ENCODE results near the gene INSR.
"Not testable (repeated sequence)": the region's sequence is repeated elsewhere in the genome, so short reads cannot be mapped to it uniquely, and the experiment has no call there.

Gene INSR

GRCh38 chr19:7311911-7312310, 17.7 kb upstream of the INSR start:
- no peaks in the 10 kb centered on the region for H3K36me3 Mint-ChIP-seq
- DNase-seq (ENCODE audit: low spot score in 2 of 2) (no peak), ATAC-seq (ENCODE audit: low read depth) (no peak)
- H3K9me3 Mint-ChIP-seq, result no peaks in the 10 kb centered on the region
- H3K4me1 Mint-ChIP-seq, result peaks cover 2% of the 10 kb centered on the region
- no peak overlapping the region for H3K27ac Mint-ChIP-seq
- H3K4me3 Mint-ChIP-seq, result no peak overlapping the region
- H3K27me3 Mint-ChIP-seq, result peaks cover 4% of the 10 kb centered on the region

- H3K27me3 Mint-ChIP-seq; H3K4me1 Mint-ChIP-seq; ATAC-seq (ENCODE audit: low read depth); H3K36me3 Mint-ChIP-seq; DNase-seq (ENCODE audit: low spot score in 2 of 2); H3K27ac Mint-ChIP-seq; H3K4me3 Mint-ChIP-seq; H3K9me3 Mint-ChIP-seq: not testable (repeated sequence)
These were observed 14.1 kb upstream of the INSR start for GRCh38 chr19:7308327-7308726.

GRCh38 chr19:7307590-7308218, 13.5 kb upstream of the INSR start:
- peaks cover 6% of the 10 kb centered on the region for H3K4me1 Mint-ChIP-seq
- DNase-seq (ENCODE audit: low spot score in 2 of 2), result no peak
- no peak overlapping the region for H3K27ac Mint-ChIP-seq
- peaks cover 7% of the 10 kb centered on the region for H3K27me3 Mint-ChIP-seq
- H3K9me3 Mint-ChIP-seq, result no peaks in the 10 kb centered on the region
- H3K36me3 Mint-ChIP-seq, result no peaks in the 10 kb centered on the region
- no peak for ATAC-seq (ENCODE audit: low read depth)
- H3K4me3 Mint-ChIP-seq, result no peak overlapping the region

- Mint-ChIP-seq H3K27me3 (peaks cover 12% of the 10 kb centered on the region), H3K27ac (no peak overlapping the region), H3K36me3 (no peaks in the 10 kb centered on the region), H3K9me3 (no peaks in the 10 kb centered on the region), H3K4me1 (peaks cover 3% of the 10 kb centered on the region), H3K4me3 (no peak overlapping the region)
- ATAC-seq (ENCODE audit: low read depth) (no peak), DNase-seq (ENCODE audit: low spot score in 2 of 2) (no peak)
These were observed 10.0 kb upstream of the INSR start for GRCh38 chr19:7304200-7304599.

- Mint-ChIP-seq H3K9me3 (no peaks in the 10 kb centered on the region), H3K4me1 (peaks cover 3% of the 10 kb centered on the region), H3K4me3 (no peak overlapping the region), H3K27me3 (peaks cover 12% of the 10 kb centered on the region), H3K27ac (no peak overlapping the region), H3K36me3 (no peaks in the 10 kb centered on the region)
- ATAC-seq (ENCODE audit: low read depth), result no peak
- DNase-seq (ENCODE audit: low spot score in 2 of 2), result no peak
These were observed 9.3 kb upstream of the INSR start for GRCh38 chr19:7303470-7303869.

- Mint-ChIP-seq H3K4me3 (no peak overlapping the region), H3K36me3 (no peaks in the 10 kb centered on the region), H3K4me1 (peaks cover 3% of the 10 kb centered on the region), H3K27ac (no peak overlapping the region), H3K9me3 (no peaks in the 10 kb centered on the region), H3K27me3 (peaks cover 12% of the 10 kb centered on the region)
- DNase-seq (ENCODE audit: low spot score in 2 of 2) (no peak), ATAC-seq (ENCODE audit: low read depth) (no peak)
These were observed 7.3 kb upstream of the INSR start for GRCh38 chr19:7301525-7301924.

GRCh38 chr19:7297742-7298141, 3.5 kb upstream of the INSR start:
- H3K9me3 Mint-ChIP-seq, result no peaks in the 10 kb centered on the region
- no peaks in the 10 kb centered on the region for H3K36me3 Mint-ChIP-seq
- H3K4me1 Mint-ChIP-seq, result peaks cover 4% of the 10 kb centered on the region
- H3K4me3 Mint-ChIP-seq, result no peak overlapping the region
- ATAC-seq (ENCODE audit: low read depth) (no peak), DNase-seq (ENCODE audit: low spot score in 2 of 2) (no peak)
- H3K27me3 Mint-ChIP-seq, result peaks cover 9% of the 10 kb centered on the region
- H3K27ac Mint-ChIP-seq, result no peak overlapping the region

GRCh38 chr19:7295912-7296536, 1.8 kb upstream of the INSR start:
- Mint-ChIP-seq H3K4me1 (peaks cover 14% of the 10 kb centered on the region), H3K9me3 (no peaks in the 10 kb centered on the region), H3K36me3 (no peaks in the 10 kb centered on the region), H3K27ac (no peak overlapping the region), H3K4me3 (peak overlapping the region; percentile 65), H3K27me3 (peaks cover 13% of the 10 kb centered on the region)
- ATAC-seq (ENCODE audit: low read depth), result no peak
- no peak for DNase-seq (ENCODE audit: low spot score in 2 of 2)

- no peak for DNase-seq (ENCODE audit: low spot score in 2 of 2)
- peak; percentile 23 for ATAC-seq (ENCODE audit: low read depth)
- peaks cover 19% of the 10 kb centered on the region for H3K4me1 Mint-ChIP-seq
- peak overlapping the region; percentile 83 for H3K4me3 Mint-ChIP-seq
- no peaks in the 10 kb centered on the region for H3K9me3 Mint-ChIP-seq
- no peaks in the 10 kb centered on the region for H3K36me3 Mint-ChIP-seq
- H3K27ac Mint-ChIP-seq, result no peak overlapping the region
- H3K27me3 Mint-ChIP-seq, result peaks cover 7% of the 10 kb centered on the region
These were observed 471 bp upstream of the INSR start for GRCh38 chr19:7294558-7295212.

GRCh38 chr19:7292950-7293761, 1.1 kb downstream of the INSR start:
- peaks cover 24% of the 10 kb centered on the region for H3K4me1 Mint-ChIP-seq
- H3K9me3 Mint-ChIP-seq, result no peaks in the 10 kb centered on the region
- H3K4me3 Mint-ChIP-seq, result peak overlapping the region; percentile 81
- DNase-seq (ENCODE audit: low spot score in 2 of 2), result peak; percentile 4 to 21
- no peak overlapping the region for H3K27ac Mint-ChIP-seq
- peaks cover 11% of the 10 kb centered on the region for H3K27me3 Mint-ChIP-seq
- H3K36me3 Mint-ChIP-seq, result no peaks in the 10 kb centered on the region
- no peak for ATAC-seq (ENCODE audit: low read depth)

GRCh38 chr19:7292352-7292949, 1.8 kb downstream of the INSR start:
- H3K27ac Mint-ChIP-seq, result no peak overlapping the region

GRCh38 chr19:7288977-7289376, 5.2 kb downstream of the INSR start:
- DNase-seq (ENCODE audit: low spot score in 2 of 2), result no peak
- H3K4me3 Mint-ChIP-seq, result no peak overlapping the region
- no peaks in the 10 kb centered on the region for H3K36me3 Mint-ChIP-seq

More at GRCh38 chr19:7292352-7292949, 1.8 kb downstream of the INSR start:
- peaks cover 24% of the 10 kb centered on the region for H3K4me1 Mint-ChIP-seq
- peak overlapping the region; percentile 81 for H3K4me3 Mint-ChIP-seq
- H3K36me3 Mint-ChIP-seq, result no peaks in the 10 kb centered on the region
- H3K9me3 Mint-ChIP-seq, result no peaks in the 10 kb centered on the region
- ATAC-seq (ENCODE audit: low read depth) (no peak), DNase-seq (ENCODE audit: low spot score in 2 of 2) (no peak)
- H3K27me3 Mint-ChIP-seq, result peaks cover 11% of the 10 kb centered on the region

GRCh38 chr19:7288131-7288530, 6.1 kb downstream of the INSR start:
- Mint-ChIP-seq H3K9me3 (no peaks in the 10 kb centered on the region), H3K27ac (no peak overlapping the region), H3K4me1 (peaks cover 22% of the 10 kb centered on the region), H3K27me3 (peaks cover 7% of the 10 kb centered on the region), H3K36me3 (no peaks in the 10 kb centered on the region), H3K4me3 (no peak overlapping the region)
- ATAC-seq (ENCODE audit: low read depth), result no peak
- no peak for DNase-seq (ENCODE audit: low spot score in 2 of 2)

More at GRCh38 chr19:7288977-7289376, 5.2 kb downstream of the INSR start:
- H3K27ac Mint-ChIP-seq, result no peak overlapping the region
- no peak for ATAC-seq (ENCODE audit: low read depth)
- no peaks in the 10 kb centered on the region for H3K9me3 Mint-ChIP-seq
- H3K27me3 Mint-ChIP-seq, result peaks cover 7% of the 10 kb centered on the region
- H3K4me1 Mint-ChIP-seq, result peaks cover 22% of the 10 kb centered on the region

- Mint-ChIP-seq H3K27me3 (peaks cover 7% of the 10 kb centered on the region), H3K4me1 (peaks cover 20% of the 10 kb centered on the region), H3K36me3 (no peaks in the 10 kb centered on the region), H3K9me3 (no peaks in the 10 kb centered on the region), H3K27ac (no peak overlapping the region), H3K4me3 (no peak overlapping the region)
- ATAC-seq (ENCODE audit: low read depth), result no peak
- no peak for DNase-seq (ENCODE audit: low spot score in 2 of 2)
These were observed 6.5 kb downstream of the INSR start for GRCh38 chr19:7287722-7288121.
